Measurements from ENCODE around the gene TNNT2. TPM values are rescaled to one million over a fixed set of nuclear protein-coding genes. Genes with fewer than 3 reads are reported as not detected.
A peak's percentile ranks its signal among the peaks of the same experiment; 100 is the strongest.

TNNT2 gene
- total RNA-seq, 6 experiments from 2014 or later, result 0.18 to 1.1 (median 0.24) TPM; not detected in 3

DNA sequence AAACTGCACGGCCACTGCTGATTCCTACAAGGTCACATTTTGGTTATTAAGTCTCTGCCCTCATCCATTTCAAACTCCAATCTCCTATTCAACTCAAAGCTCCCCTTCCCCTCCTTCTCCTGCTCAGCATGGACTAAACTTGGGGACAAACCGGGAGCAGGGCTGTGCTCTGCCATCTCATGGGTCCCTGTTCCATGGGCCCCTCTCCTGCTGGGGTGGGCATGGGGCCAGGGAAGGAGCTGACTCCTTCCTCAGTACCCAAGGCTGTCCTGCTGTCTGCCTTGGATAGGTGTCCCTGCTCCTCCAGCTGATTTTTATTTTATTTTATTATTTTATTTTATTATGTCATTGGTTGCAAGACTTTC, 27.1 kb downstream of the TNNT2 start:
- no peak overlapping the region for H3K27ac ChIP-seq
- no peak overlapping the region for H3K4me3 ChIP-seq
- H3K27me3 ChIP-seq, result no peaks in the 10 kb centered on the region
- no peaks in the 10 kb centered on the region for H3K4me1 ChIP-seq
- TF ChIP-seq POLR2A (IDR thresholded peaks at IDR 0.05), result no peak
- no peak for TF ChIP-seq CTCF (IDR thresholded peaks at IDR 0.05)
- H3K36me3 ChIP-seq, result no peaks in the 10 kb centered on the region
- no peak for ATAC-seq
- no peaks in the 10 kb centered on the region for H3K9me3 ChIP-seq
- WGBS (ENCODE audit: insufficient coverage, low coverage, low lambda C conversion rate, missing lambda C conversion rate), result 86% methylated on average over 1 of the region's 2 CpGs
- intact Hi-C loops (cut with DNase I), result no loop called here
- peak in 2 of 3 donors; percentile 5 to 7 for DNase-seq

- Histone ChIP-seq H3K4me1 (no peaks in the 10 kb centered on the region), H3K36me3 (no peaks in the 10 kb centered on the region), H3K4me3 (no peak overlapping the region), H3K27me3 (no peaks in the 10 kb centered on the region), H3K27ac (no peak overlapping the region), H3K9me3 (no peaks in the 10 kb centered on the region)
- WGBS (ENCODE audit: insufficient coverage, low coverage, low lambda C conversion rate, missing lambda C conversion rate), result 63% methylated on average over 3 of the region's 4 CpGs
- intact Hi-C loops (cut with DNase I), result no loop called here
- ATAC-seq (no peak), DNase-seq (peak in 2 of 3 donors; percentile 6 to 8)
- no peak for TF ChIP-seq POLR2A (IDR thresholded peaks at IDR 0.05)
- no peak for TF ChIP-seq CTCF (IDR thresholded peaks at IDR 0.05)
Measured at GRCh38 chr1:201349092-201349491, 28.4 kb downstream of the TNNT2 start.

DNA sequence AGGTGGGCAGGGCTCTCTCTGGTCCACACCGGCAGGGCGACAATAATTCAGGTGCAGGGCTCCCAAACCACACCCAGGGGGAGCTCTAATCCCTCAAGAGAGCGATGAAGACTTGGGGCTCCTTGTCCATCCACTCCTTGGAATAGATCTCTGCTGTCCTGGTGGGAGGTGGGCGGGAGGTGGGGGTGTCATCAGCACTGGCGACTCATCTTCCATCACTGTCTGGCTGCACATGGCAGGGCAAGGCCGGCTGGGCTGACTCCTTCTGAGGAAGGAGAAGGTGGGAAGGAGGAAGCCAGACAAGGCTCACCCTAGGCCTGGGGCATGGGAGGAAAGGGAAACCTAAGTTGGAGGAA, 29.3 kb downstream of the TNNT2 start:
- no peaks in the 10 kb centered on the region for H3K9me3 ChIP-seq
- 4% methylated on average over 4 of the region's 6 CpGs for WGBS (ENCODE audit: insufficient coverage, low coverage, low lambda C conversion rate, missing lambda C conversion rate)
- ATAC-seq, result peak; percentile 58 to 69 (median 66)
- DNase-seq, result peak in 2 of 3 donors; percentile 21 to 37
- no peaks in the 10 kb centered on the region for H3K36me3 ChIP-seq
- H3K4me3 ChIP-seq, result no peak overlapping the region
- H3K4me1 ChIP-seq, result no peaks in the 10 kb centered on the region
- no peaks in the 10 kb centered on the region for H3K27me3 ChIP-seq
- no peak overlapping the region for H3K27ac ChIP-seq
- intact Hi-C loops (cut with DNase I), result no loop called here
- peak; percentile 29 to 53 (median 45) for TF ChIP-seq CTCF (IDR thresholded peaks at IDR 0.05)
- TF ChIP-seq POLR2A (IDR thresholded peaks at IDR 0.05), result no peak

DNA sequence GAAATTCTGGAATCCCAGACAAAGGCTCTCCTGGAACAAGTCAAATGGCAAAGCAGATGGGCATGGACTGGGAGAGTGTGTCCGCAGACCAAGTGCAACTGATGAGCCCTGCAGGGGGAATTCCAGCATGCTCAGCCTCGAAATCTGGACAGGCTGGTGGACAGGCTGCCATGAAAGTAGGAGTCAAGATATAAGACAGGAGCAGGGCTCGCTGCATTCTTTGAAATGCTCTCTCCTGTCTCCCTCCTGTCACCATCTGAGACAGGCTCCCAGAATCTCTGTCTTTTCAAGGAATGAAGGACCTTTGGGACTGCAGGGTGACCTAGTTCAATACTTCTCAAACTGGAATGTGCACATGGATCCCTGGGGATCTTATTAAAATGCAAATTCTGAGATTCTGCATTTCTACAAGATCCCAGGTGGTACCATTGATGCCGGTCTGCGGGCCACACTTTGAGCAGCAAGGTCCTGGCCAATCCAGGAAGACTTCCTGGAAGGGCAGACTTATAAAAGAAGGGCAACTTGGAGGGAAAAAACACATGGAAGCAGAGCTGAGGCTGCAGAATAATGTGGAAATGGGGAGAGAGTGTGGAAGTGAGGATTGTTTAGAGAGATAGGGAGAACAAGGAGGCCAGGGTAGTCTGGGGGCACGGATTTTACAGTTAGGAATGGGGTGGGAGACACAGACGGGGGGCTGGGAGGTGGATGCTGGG, 29.8 kb downstream of the TNNT2 start:
- WGBS (ENCODE audit: insufficient coverage, low coverage, low lambda C conversion rate, missing lambda C conversion rate), result 15% methylated on average over 5 of the region's 7 CpGs

More for the DNA sequence above, 29.8 kb downstream of the TNNT2 start:
- H3K4me1 ChIP-seq, result no peaks in the 10 kb centered on the region
- no peaks in the 10 kb centered on the region for H3K36me3 ChIP-seq
- H3K27ac ChIP-seq, result no peak overlapping the region
- H3K9me3 ChIP-seq, result no peaks in the 10 kb centered on the region
- peak in 1 of 3 donors; percentile 7 for DNase-seq
- intact Hi-C loops (cut with DNase I), result no loop called here
- ATAC-seq, result no peak
- no peaks in the 10 kb centered on the region for H3K27me3 ChIP-seq
- no peak overlapping the region for H3K4me3 ChIP-seq
- TF ChIP-seq CTCF (IDR thresholded peaks at IDR 0.05), result no peak
- TF ChIP-seq POLR2A (IDR thresholded peaks at IDR 0.05), result no peak
